Mesenchymal stem cell (in vitro differentiated cells and primary cell): ENCODE measurements around the gene MTA1.

Experiments used
- DNase-seq: peaks from one replicate; pipeline ENCODE4 v3.0.0-alpha.2; 2013
- H2AFZ ChIP-seq: one replicate; pipeline ENCODE4 v1.6.1; 2013; ENCODE audit warnings: low read depth, mild to moderate bottlenecking, control low read depth, inconsistent platforms, low read length, moderate library complexity
- H2AK5ac ChIP-seq: 2 replicates; pipeline ENCODE4 v1.6.1; 2013; ENCODE audit warnings: low read length, moderate library complexity, mild to moderate bottlenecking, inconsistent platforms; ENCODE audit not compliant: severe bottlenecking
- H2BK120ac ChIP-seq: one replicate; pipeline ENCODE4 v1.6.1; 2013; ENCODE audit warnings: low read depth, mild to moderate bottlenecking, inconsistent platforms, low read length, moderate library complexity
- H2BK12ac ChIP-seq, 2 experiments: one replicate each; pipeline ENCODE4 v1.6.1; 2013; ENCODE audit warnings: inconsistent platforms in 2 of 2, low read length in 2 of 2, mild to moderate bottlenecking in 2 of 2, moderate library complexity in 2 of 2, control low read depth in 1 of 2
- H2BK15ac ChIP-seq: one replicate; pipeline ENCODE4 v1.6.1; 2013; ENCODE audit warnings: mild to moderate bottlenecking, low read depth, inconsistent platforms; ENCODE audit not compliant: poor library complexity, severe bottlenecking
- H2BK5ac ChIP-seq: 2 replicates; pipeline ENCODE4 v1.6.1; 2013; ENCODE audit warnings: low read depth, mild to moderate bottlenecking, low read length, control low read depth, inconsistent platforms; ENCODE audit not compliant: poor library complexity, severe bottlenecking
- H3K14ac ChIP-seq, 2 experiments: one replicate each; pipeline ENCODE4 v1.6.1; 2013; ENCODE audit warnings: inconsistent platforms in 2 of 2, low read length in 2 of 2, control low read depth in 1 of 2, mild to moderate bottlenecking in 1 of 2, moderate library complexity in 1 of 2
- H3K18ac ChIP-seq, 2 experiments: one replicate each; pipeline ENCODE4 v1.6.1; 2013; ENCODE audit warnings: inconsistent platforms in 2 of 2, low read length in 2 of 2, control low read depth in 1 of 2, low read depth in 1 of 2, mild to moderate bottlenecking in 1 of 2
- H3K23ac ChIP-seq, 2 experiments: one replicate each; pipeline ENCODE4 v1.6.1; 2013; ENCODE audit warnings: inconsistent platforms in 2 of 2, low read length in 2 of 2, mild to moderate bottlenecking in 2 of 2, moderate library complexity in 2 of 2, control low read depth in 1 of 2
- H3K27ac ChIP-seq: 2 replicates; pipeline ENCODE4 v1.5.1; 2013; ENCODE audit warnings: mild to moderate bottlenecking, moderate library complexity, low read length, control low read depth, inconsistent platforms; ENCODE audit not compliant: poor library complexity, severe bottlenecking
- H3K27me3 ChIP-seq, 2 experiments: 2 replicates each; pipeline versions ENCODE4 v1.6.1 to v1.7.0; 2013; ENCODE audit warnings: low read length in 2 of 2, mild to moderate bottlenecking in 2 of 2, moderate library complexity in 2 of 2, control low read depth in 1 of 2, inconsistent platforms in 1 of 2; ENCODE audit not compliant: control insufficient read depth in 1 of 2, insufficient read depth in 1 of 2
- H3K36me3 ChIP-seq, 2 experiments: 2 replicates each; pipeline versions ENCODE4 v1.6.1 to v1.7.0; 2013; ENCODE audit warnings: low read length in 2 of 2, control low read depth in 1 of 2, inconsistent platforms in 1 of 2, low read depth in 1 of 2, mild to moderate bottlenecking in 1 of 2; ENCODE audit not compliant: insufficient read depth in 2 of 2, control insufficient read depth in 1 of 2
- H3K4ac ChIP-seq, 2 experiments: one replicate each; pipeline ENCODE4 v1.6.1; 2013; ENCODE audit warnings: inconsistent platforms in 2 of 2, low read length in 2 of 2, mild to moderate bottlenecking in 2 of 2, moderate library complexity in 2 of 2, control low read depth in 1 of 2, low read depth in 1 of 2
- H3K4me1 ChIP-seq: 2 replicates; pipeline ENCODE4 v1.6.1; 2013; ENCODE audit warnings: low read depth, low read length, control low read depth; ENCODE audit not compliant: control insufficient read depth, insufficient read depth
- H3K4me2 ChIP-seq: 2 replicates; pipeline ENCODE4 v1.6.1; 2013; ENCODE audit warnings: low read length, mild to moderate bottlenecking, inconsistent platforms; ENCODE audit not compliant: poor library complexity, severe bottlenecking
- H3K4me3 ChIP-seq, 2 experiments: 2 replicates each; pipeline versions ENCODE4 v1.5.1 to v1.7.0; 2013; ENCODE audit warnings: low read length in 2 of 2, mild to moderate bottlenecking in 2 of 2, control low read depth in 1 of 2, low read depth in 1 of 2; ENCODE audit not compliant: insufficient read depth in 1 of 2
- H3K79me1 ChIP-seq: replicated peaks from 2 replicates; pipeline ENCODE4 v1.6.1; 2013; ENCODE audit warnings: mild to moderate bottlenecking, control low read depth, low read length, inconsistent platforms; ENCODE audit not compliant: poor library complexity, severe bottlenecking
- H3K9ac ChIP-seq: 2 replicates; pipeline ENCODE4 v1.7.0; 2013; ENCODE audit warnings: mild to moderate bottlenecking, low read length, moderate library complexity
- H3K9me3 ChIP-seq: 2 replicates; pipeline ENCODE4 v1.7.0; 2013; ENCODE audit warnings: mild to moderate bottlenecking, low read length; ENCODE audit not compliant: control insufficient read depth
- H4K8ac ChIP-seq: one replicate; pipeline ENCODE4 v1.6.1; 2013; ENCODE audit warnings: inconsistent platforms, mild to moderate bottlenecking, low read length, moderate library complexity
- H4K91ac ChIP-seq: one replicate; pipeline ENCODE4 v1.6.1; 2013; ENCODE audit warnings: mild to moderate bottlenecking, low read length, inconsistent platforms
- WGBS: methylation state at CpG from one replicate; pipeline ENCODE4 v1.1.7; 2013; ENCODE audit warnings: mixed read lengths; 5-methylcytosine and 5-hydroxymethylcytosine counted together

The MTA1 gene

GRCh38 chr14:105417690-105418121, 1.9 kb upstream of the MTA1 start:
- no peak overlapping the region for H2BK15ac ChIP-seq
- peaks cover 9% of the 10 kb centered on the region for H3K79me1 ChIP-seq
- no peak overlapping the region for H4K91ac ChIP-seq
- H3K4me2 ChIP-seq, result no peak overlapping the region
- no peak overlapping the region for H3K14ac ChIP-seq
- no peak for DNase-seq
- H3K36me3 ChIP-seq, result peaks cover 0 to 15% of the 10 kb centered on the region in 2 experiments
- no peak overlapping the region for H3K27ac ChIP-seq
- peaks cover 38% of the 10 kb centered on the region for H3K4me1 ChIP-seq
- H3K4me3 ChIP-seq, result no peak overlapping the region
- no peak overlapping the region for H3K23ac ChIP-seq
- no peak overlapping the region for H2BK12ac ChIP-seq
- no peak overlapping the region for H3K18ac ChIP-seq
- H3K27me3 ChIP-seq, result peaks cover 0 to 5% of the 10 kb centered on the region in 2 experiments
- no peak overlapping the region for H2BK5ac ChIP-seq
- no peak overlapping the region for H2BK120ac ChIP-seq
- no peak overlapping the region for H3K9ac ChIP-seq
- H3K9me3 ChIP-seq, result no peaks in the 10 kb centered on the region
- 85% methylated on average over 2 of the region's 3 CpGs for WGBS
- no peak overlapping the region for H4K8ac ChIP-seq
- H2AFZ ChIP-seq, result no peak overlapping the region
- H2AK5ac ChIP-seq, result no peak overlapping the region
- H3K4ac ChIP-seq, result no peak overlapping the region

- Histone ChIP-seq H3K9me3 (no peaks in the 10 kb centered on the region), H3K4me1 (peaks cover 40% of the 10 kb centered on the region), H3K27me3 (no peaks in the 10 kb centered on the region), H2BK15ac (no peak overlapping the region), H4K8ac (peak overlapping the region; percentile 100), H3K4me3 (peak overlapping the region in 1 of 2 experiments; percentile 89), H3K14ac (no peak overlapping the region), H2AK5ac (no peak overlapping the region), H3K18ac (peak overlapping the region in 1 of 2 experiments; percentile 60), H3K4me2 (no peak overlapping the region), H3K9ac (peak overlapping the region; percentile 93), H2BK120ac (no peak overlapping the region), H4K91ac (peak overlapping the region; percentile 95), H3K79me1 (peaks cover 9% of the 10 kb centered on the region), H3K36me3 (peaks cover 0 to 15% of the 10 kb centered on the region in 2 experiments), H2BK5ac (no peak overlapping the region), H3K27ac (no peak overlapping the region), H2AFZ (no peak overlapping the region), H3K23ac (peak overlapping the region in 1 of 2 experiments; percentile 3), H3K4ac (peak overlapping the region; percentile 69 to 95), H2BK12ac (no peak overlapping the region)
- no peak for DNase-seq
- WGBS, result 88% methylated on average over 19 of the region's 19 CpGs
Measured at GRCh38 chr14:105418269-105419194, 1.1 kb upstream of the MTA1 start.

GRCh38 chr14:105420101-105420973, 710 bp downstream of the MTA1 start:
- H2BK15ac ChIP-seq, result no peak overlapping the region
- H3K4me1 ChIP-seq, result peaks cover 35% of the 10 kb centered on the region
- peak overlapping the region; percentile 70 to 89 for H3K4me3 ChIP-seq
- H3K9ac ChIP-seq, result peak overlapping the region; percentile 88
- no peaks in the 10 kb centered on the region for H3K27me3 ChIP-seq
- no peak overlapping the region for H2AFZ ChIP-seq
- H3K36me3 ChIP-seq, result peaks cover 3 to 29% of the 10 kb centered on the region in 2 experiments
- H3K14ac ChIP-seq, result peak overlapping the region; percentile 8 to 69
- peak overlapping the region in 1 of 2 experiments; percentile 6 for H3K23ac ChIP-seq
- no peak overlapping the region for H2BK5ac ChIP-seq
- DNase-seq, result no peak
- H3K4ac ChIP-seq, result peak overlapping the region in 1 of 2 experiments; percentile 56
- H3K18ac ChIP-seq, result peak overlapping the region in 1 of 2 experiments; percentile 67
- peak overlapping the region; percentile 64 for H2BK120ac ChIP-seq
- H3K27ac ChIP-seq, result no peak overlapping the region
- peak overlapping the region; percentile 72 for H3K4me2 ChIP-seq
- H4K91ac ChIP-seq, result no peak overlapping the region
- H3K79me1 ChIP-seq, result peaks cover 9% of the 10 kb centered on the region
- peak overlapping the region; percentile 26 for H2AK5ac ChIP-seq
- H4K8ac ChIP-seq, result no peak overlapping the region
- 4% methylated on average over 29 of the region's 67 CpGs for WGBS
- H3K9me3 ChIP-seq, result no peaks in the 10 kb centered on the region
- H2BK12ac ChIP-seq, result peak overlapping the region in 1 of 2 experiments; percentile 24
